SK-N-SH treated with all-trans-retinoic acid at 6 μM for 48 hours (cell line): ENCODE results near the gene COL12A1.

Experiments used
- ATAC-seq: fragments of 200-7000 bp; cut with Tn5 transposase; 3 replicates; pipeline ENCODE4 v1.9.1; 2020; ENCODE audit warnings: mild to moderate bottlenecking, moderate library complexity
- CREB5 ChIP-seq: fragments of 250-450 bp; sonication (Bioruptor Pico); IDR thresholded peaks from 2 replicates; pipeline ENCODE4 v1.5.1; 2020; ENCODE audit warnings: low read depth, mild to moderate bottlenecking, moderate library complexity
- CSDC2 ChIP-seq: fragments of 250-450 bp; sonication (Bioruptor Pico); IDR thresholded peaks from 2 replicates; pipeline ENCODE4 v1.5.0; 2020; ENCODE audit warnings: mild to moderate bottlenecking, moderate library complexity
- CSRNP3 ChIP-seq: fragments of 250-450 bp; sonication (Bioruptor Pico); IDR thresholded peaks from 2 replicates; pipeline ENCODE4 v1.5.1; 2021; ENCODE audit warnings: mild to moderate bottlenecking, moderate library complexity
- ESRRG ChIP-seq: fragments of 250-450 bp; sonication (Bioruptor Pico); IDR thresholded peaks from 2 replicates; pipeline ENCODE4 v1.6.1; 2021; ENCODE audit warnings: mild to moderate bottlenecking
- GLIS3 ChIP-seq: fragments of 250-450 bp; sonication (Bioruptor Pico); IDR thresholded peaks from 2 replicates; pipeline ENCODE4 v1.5.0; 2020; ENCODE audit warnings: mild to moderate bottlenecking, moderate library complexity
- ISL1 ChIP-seq: fragments of 250-450 bp; sonication (Bioruptor Pico); IDR thresholded peaks from 2 replicates; pipeline ENCODE4 v2.1.2; 2022; ENCODE audit warnings: mild to moderate bottlenecking, moderate library complexity
- OSR1 ChIP-seq: fragments of 250-450 bp; sonication (Bioruptor Pico); IDR thresholded peaks from 2 replicates; pipeline ENCODE4 v1.8.0; 2022; ENCODE audit warnings: moderate library complexity, mild to moderate bottlenecking, inconsistent platforms
- PPARA ChIP-seq: fragments of 250-450 bp; sonication (Bioruptor Pico); IDR thresholded peaks from 2 replicates; pipeline ENCODE4 v1.5.0; 2020; ENCODE audit warnings: mild to moderate bottlenecking, borderline replicate concordance
- RARB ChIP-seq: fragments of 250-450 bp; sonication (Bioruptor Pico); IDR thresholded peaks from 2 replicates; pipeline ENCODE4 v1.8.0; 2021; ENCODE audit warnings: mild to moderate bottlenecking, moderate library complexity
- TCF4 ChIP-seq: fragments of 250-450 bp; sonication (Bioruptor Pico); IDR thresholded peaks from 2 replicates; pipeline ENCODE4 v1.8.0; 2021; ENCODE audit warnings: mild to moderate bottlenecking, moderate library complexity, borderline replicate concordance
- TOX ChIP-seq: fragments of 250-450 bp; sonication (Bioruptor Pico); IDR thresholded peaks from 2 replicates; pipeline ENCODE4 v1.8.0; 2021; ENCODE audit warnings: mild to moderate bottlenecking, moderate library complexity, borderline replicate concordance
- TSHZ2 ChIP-seq: fragments of 250-450 bp; sonication (Bioruptor Pico); IDR thresholded peaks from 2 replicates; pipeline ENCODE4 v1.5.0; 2020; ENCODE audit warnings: mild to moderate bottlenecking, moderate library complexity
- ZC3H10 ChIP-seq: fragments of 250-450 bp; sonication (Bioruptor Pico); IDR thresholded peaks from 2 replicates; pipeline ENCODE4 v1.5.1; 2021; ENCODE audit warnings: mild to moderate bottlenecking, moderate library complexity
- ZFP3 ChIP-seq: fragments of 250-450 bp; sonication (Bioruptor Pico); IDR thresholded peaks from 2 replicates; pipeline ENCODE4 v1.5.0; 2020; ENCODE audit warnings: mild to moderate bottlenecking, moderate library complexity
- ZFP30 ChIP-seq: fragments of 450-650 bp; formaldehyde crosslinking; IDR thresholded peaks from 2 replicates; pipeline ENCODE4 v1.5.0; 2022; ENCODE audit warnings: mild to moderate bottlenecking, moderate library complexity
- ZNF565 ChIP-seq: fragments of 450-650 bp; formaldehyde crosslinking; conservative IDR thresholded peaks from 2 replicates; pipeline ENCODE4 v1.5.0; 2020; ENCODE audit warnings: low read depth, mild to moderate bottlenecking, moderate library complexity
- ZNF70 ChIP-seq: fragments of 450-650 bp; formaldehyde crosslinking; IDR thresholded peaks from 2 replicates; pipeline ENCODE4 v1.5.0; 2020; ENCODE audit warnings: mild to moderate bottlenecking, moderate library complexity
- ZNF8 ChIP-seq: fragments of 450-650 bp; formaldehyde crosslinking; IDR thresholded peaks from 2 replicates; pipeline ENCODE4 v1.5.0; 2020; ENCODE audit warnings: mild to moderate bottlenecking, moderate library complexity
- TF ChIP-seq, protein P1 (sequence below): fragments of 250-450 bp; sonication (Bioruptor Pico); IDR thresholded peaks from 2 replicates; pipeline ENCODE4 v1.8.0; 2021; ENCODE audit warnings: low read depth, mild to moderate bottlenecking, moderate library complexity, borderline replicate concordance
- TF ChIP-seq, protein P2 (sequence below): fragments of 250-450 bp; sonication (Bioruptor Pico); IDR thresholded peaks from 2 replicates; pipeline ENCODE4 v1.8.0; 2020; ENCODE audit warnings: mild to moderate bottlenecking, moderate library complexity, borderline replicate concordance

Gene COL12A1

DNA sequence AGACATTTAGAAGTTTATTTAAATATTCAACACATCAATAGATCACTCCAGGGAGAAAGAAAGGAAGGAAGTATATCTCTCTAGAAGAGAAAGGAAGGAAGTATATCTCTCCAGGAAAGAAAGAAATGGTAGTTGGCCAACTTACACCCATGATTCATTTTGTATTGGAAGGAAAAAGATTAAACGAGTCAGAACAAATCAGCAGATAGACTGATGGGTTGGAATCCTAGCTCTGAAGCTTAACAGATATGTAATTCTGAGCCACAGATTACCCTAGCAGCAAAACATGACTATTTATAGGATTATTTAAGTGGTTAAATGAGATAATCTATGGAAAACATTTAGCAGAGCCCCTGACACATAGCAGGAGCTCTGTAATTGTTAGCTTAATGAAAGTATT is 27.1 kb downstream of the COL12A1 start:
- TF ChIP-seq, protein P1, sequence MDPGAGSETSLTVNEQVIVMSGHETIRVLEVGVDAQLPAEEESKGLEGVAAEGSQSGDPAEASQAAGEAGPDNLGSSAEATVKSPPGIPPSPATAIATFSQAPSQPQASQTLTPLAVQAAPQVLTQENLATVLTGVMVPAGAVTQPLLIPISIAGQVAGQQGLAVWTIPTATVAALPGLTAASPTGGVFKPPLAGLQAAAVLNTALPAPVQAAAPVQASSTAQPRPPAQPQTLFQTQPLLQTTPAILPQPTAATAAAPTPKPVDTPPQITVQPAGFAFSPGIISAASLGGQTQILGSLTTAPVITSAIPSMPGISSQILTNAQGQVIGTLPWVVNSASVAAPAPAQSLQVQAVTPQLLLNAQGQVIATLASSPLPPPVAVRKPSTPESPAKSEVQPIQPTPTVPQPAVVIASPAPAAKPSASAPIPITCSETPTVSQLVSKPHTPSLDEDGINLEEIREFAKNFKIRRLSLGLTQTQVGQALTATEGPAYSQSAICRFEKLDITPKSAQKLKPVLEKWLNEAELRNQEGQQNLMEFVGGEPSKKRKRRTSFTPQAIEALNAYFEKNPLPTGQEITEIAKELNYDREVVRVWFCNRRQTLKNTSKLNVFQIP (CRISPR knock-in tag) = no peak
- TF ChIP-seq ZNF565 (CRISPR knock-in tag) = no peak
- no peak for TF ChIP-seq ZC3H10
- no peak for TF ChIP-seq TCF4
- no peak for TF ChIP-seq TOX (CRISPR knock-in tag)
- TF ChIP-seq ZNF8 (CRISPR knock-in tag) = no peak
- no peak for TF ChIP-seq RARB (CRISPR knock-in tag)
- TF ChIP-seq GLIS3 (CRISPR knock-in tag) = no peak
- no peak for TF ChIP-seq PPARA (CRISPR knock-in tag)
- no peak for TF ChIP-seq ZFP3 (CRISPR knock-in tag)
- TF ChIP-seq TSHZ2 = no peak
- TF ChIP-seq, protein P2, sequence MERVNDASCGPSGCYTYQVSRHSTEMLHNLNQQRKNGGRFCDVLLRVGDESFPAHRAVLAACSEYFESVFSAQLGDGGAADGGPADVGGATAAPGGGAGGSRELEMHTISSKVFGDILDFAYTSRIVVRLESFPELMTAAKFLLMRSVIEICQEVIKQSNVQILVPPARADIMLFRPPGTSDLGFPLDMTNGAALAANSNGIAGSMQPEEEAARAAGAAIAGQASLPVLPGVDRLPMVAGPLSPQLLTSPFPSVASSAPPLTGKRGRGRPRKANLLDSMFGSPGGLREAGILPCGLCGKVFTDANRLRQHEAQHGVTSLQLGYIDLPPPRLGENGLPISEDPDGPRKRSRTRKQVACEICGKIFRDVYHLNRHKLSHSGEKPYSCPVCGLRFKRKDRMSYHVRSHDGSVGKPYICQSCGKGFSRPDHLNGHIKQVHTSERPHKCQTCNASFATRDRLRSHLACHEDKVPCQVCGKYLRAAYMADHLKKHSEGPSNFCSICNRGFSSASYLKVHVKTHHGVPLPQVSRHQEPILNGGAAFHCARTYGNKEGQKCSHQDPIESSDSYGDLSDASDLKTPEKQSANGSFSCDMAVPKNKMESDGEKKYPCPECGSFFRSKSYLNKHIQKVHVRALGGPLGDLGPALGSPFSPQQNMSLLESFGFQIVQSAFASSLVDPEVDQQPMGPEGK (CRISPR knock-in tag) = no peak
- TF ChIP-seq CSRNP3 (CRISPR knock-in tag) = no peak
- no peak for TF ChIP-seq CSDC2
- ATAC-seq = no peak

DNA sequence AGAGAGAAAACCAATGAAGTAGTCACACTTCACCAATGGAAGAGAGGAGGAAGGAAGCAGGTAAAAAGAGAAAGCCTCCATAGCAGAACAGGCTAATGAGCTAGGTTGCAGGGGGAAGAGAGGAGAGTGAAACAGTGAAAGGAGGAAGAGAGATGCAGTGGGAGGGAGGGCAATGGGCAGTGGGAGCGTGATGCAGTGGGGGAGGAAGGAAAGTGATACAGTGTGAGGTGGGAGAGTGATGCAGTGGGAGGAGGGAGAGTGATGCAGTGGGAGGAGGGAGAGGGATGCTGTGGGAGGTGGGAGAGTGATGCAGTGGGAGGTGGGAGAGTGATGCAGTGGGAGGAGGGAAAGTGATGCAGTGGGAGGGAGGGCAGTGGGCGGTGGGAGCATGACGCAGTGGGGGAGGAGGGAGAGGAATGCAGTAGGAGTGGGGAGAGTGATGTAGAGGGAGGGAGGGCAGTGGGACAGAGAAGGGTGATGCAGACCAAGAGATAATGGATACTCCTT is 29.7 kb downstream of the COL12A1 start:
- TF ChIP-seq CSDC2 = no peak
- TF ChIP-seq OSR1 (CRISPR knock-in tag) = no peak
- TF ChIP-seq, protein P2 (CRISPR knock-in tag) = no peak
- TF ChIP-seq ESRRG (CRISPR knock-in tag) = no peak
- TF ChIP-seq ZFP3 (CRISPR knock-in tag) = no peak
- TF ChIP-seq ISL1 (CRISPR knock-in tag) = no peak
- TF ChIP-seq TSHZ2 = no peak
- no peak for TF ChIP-seq ZNF565 (CRISPR knock-in tag)
- no peak for TF ChIP-seq RARB (CRISPR knock-in tag)
- no peak for TF ChIP-seq CSRNP3 (CRISPR knock-in tag)
- no peak for TF ChIP-seq ZFP30
- no peak for TF ChIP-seq ZNF8 (CRISPR knock-in tag)
- TF ChIP-seq CREB5 (CRISPR knock-in tag) = no peak
- TF ChIP-seq ZNF70 = no peak
- ATAC-seq = no peak
